IgD-negative memory B cell (primary cell): ENCODE measurements around the gene ING5. TPM values are rescaled to one million over a fixed set of nuclear protein-coding genes. Genes with fewer than 3 reads are reported as not detected.

ENCODE experiments used
- H3K27ac Mint-ChIP-seq, 3 donors: one replicate each; pipeline ENCODE4 v1.8.0; 2020 to 2022; ENCODE audit warnings: mild to moderate bottlenecking in 3 of 3, mixed read lengths in 3 of 3, moderate library complexity in 1 of 3
- H3K27me3 Mint-ChIP-seq: one replicate; pipeline ENCODE4 v1.8.0; 2021; ENCODE audit warnings: mixed read lengths
- H3K36me3 Mint-ChIP-seq: one replicate; pipeline ENCODE4 v1.8.0; 2020; ENCODE audit warnings: mild to moderate bottlenecking, mixed read lengths
- H3K4me1 Mint-ChIP-seq, 3 donors: one replicate each; pipeline ENCODE4 v1.8.0; 2020 to 2022; ENCODE audit warnings: mixed read lengths in 3 of 3, mild to moderate bottlenecking in 1 of 3
- H3K4me3 Mint-ChIP-seq, 4 donors: one replicate each; pipeline ENCODE4 v1.8.0; 2020 to 2022; ENCODE audit warnings: mild to moderate bottlenecking in 4 of 4, mixed read lengths in 4 of 4, moderate library complexity in 3 of 4
- H3K9me3 Mint-ChIP-seq, 3 donors: one replicate each; pipeline ENCODE4 v1.8.0; 2020 to 2021; ENCODE audit warnings: mixed read lengths in 3 of 3, mild to moderate bottlenecking in 1 of 3
- polyA plus RNA-seq: library from polyadenylated mRNA; unstranded; fragments of 300-500 nt; fragmentation: Illumina TruSeq; gene quantifications from one replicate; pipeline ENCODE4 v1.2.3, GENCODE V29; 2021

The ING5 gene
- polyA plus RNA-seq, 1 donor from 2014 or later: 34.0 TPM

GRCh38 chr2:241680044-241680443, 21.8 kb upstream of the ING5 start:
- Mint-ChIP-seq H3K36me3 (peaks cover 10% of the 10 kb centered on the region), H3K4me1 (no peaks in the 10 kb centered on the region), H3K27me3 (no peaks in the 10 kb centered on the region), H3K27ac (no peak overlapping the region), H3K9me3 (no peaks in the 10 kb centered on the region), H3K4me3 (no peak overlapping the region)

- Mint-ChIP-seq H3K4me1 (peaks cover under 1 to 5% (median 4%) of the 10 kb centered on the region in 3 donors), H3K27me3 (no peaks in the 10 kb centered on the region), H3K9me3 (no peaks in the 10 kb centered on the region), H3K4me3 (no peak overlapping the region), H3K27ac (peak overlapping the region in 1 of 3 donors; percentile 83), H3K36me3 (peaks cover 10% of the 10 kb centered on the region)
These were observed 20.8 kb upstream of the ING5 start for GRCh38 chr2:241680827-241681599.

- peak overlapping the region; percentile 54 to 94 (median 83) for H3K27ac Mint-ChIP-seq
- peak overlapping the region; percentile 82 to 94 (median 92) for H3K4me3 Mint-ChIP-seq
- H3K36me3 Mint-ChIP-seq: peaks cover 3% of the 10 kb centered on the region
- H3K27me3 Mint-ChIP-seq: no peaks in the 10 kb centered on the region
- H3K4me1 Mint-ChIP-seq: peaks cover 7 to 18% (median 7%) of the 10 kb centered on the region in 3 donors
- H3K9me3 Mint-ChIP-seq: no peaks in the 10 kb centered on the region
These were observed 15.6 kb upstream of the ING5 start for GRCh38 chr2:241686324-241686649.

GRCh38 chr2:241686650-241687425, 15.0 kb upstream of the ING5 start, which contains the start of gene DTYMK:
DTYMK (minus strand) TSS chr2:241686815; CDS start chr2:241686783, 32 bp downstream.
- Mint-ChIP-seq H3K4me1 (peaks cover 7 to 18% (median 7%) of the 10 kb centered on the region in 3 donors), H3K27ac (peak within 1 kb of the TSS; percentile 93 to 94 (median 93)), H3K27me3 (no peaks in the 10 kb centered on the region), H3K4me3 (peak within 1 kb of the TSS; percentile 82 to 95 (median 92)), H3K36me3 (peaks cover 3% of the 10 kb centered on the region), H3K9me3 (no peaks in the 10 kb centered on the region)

GRCh38 chr2:241689306-241689705, 12.5 kb upstream of the ING5 start:
- H3K27ac Mint-ChIP-seq: peak overlapping the region in 2 of 3 donors; percentile 56 to 59
- H3K9me3 Mint-ChIP-seq: no peaks in the 10 kb centered on the region
- H3K27me3 Mint-ChIP-seq: no peaks in the 10 kb centered on the region
- H3K36me3 Mint-ChIP-seq: peaks cover 2% of the 10 kb centered on the region
- peaks cover 7 to 18% (median 7%) of the 10 kb centered on the region in 3 donors for H3K4me1 Mint-ChIP-seq
- peak overlapping the region in 3 of 4 donors; percentile 3 to 72 (median 57) for H3K4me3 Mint-ChIP-seq

GRCh38 chr2:241690202-241690717, 11.6 kb upstream of the ING5 start:
- H3K4me3 Mint-ChIP-seq: no peak overlapping the region
- H3K27ac Mint-ChIP-seq: no peak overlapping the region
- peaks cover 7 to 18% (median 7%) of the 10 kb centered on the region in 3 donors for H3K4me1 Mint-ChIP-seq
- H3K9me3 Mint-ChIP-seq: no peaks in the 10 kb centered on the region
- H3K27me3 Mint-ChIP-seq: no peaks in the 10 kb centered on the region
- H3K36me3 Mint-ChIP-seq: no peaks in the 10 kb centered on the region

GRCh38 chr2:241692448-241692847, 9.4 kb upstream of the ING5 start:
- H3K36me3 Mint-ChIP-seq: no peaks in the 10 kb centered on the region

GRCh38 chr2:241695651-241696050, 6.2 kb upstream of the ING5 start:
- Mint-ChIP-seq H3K36me3 (no peaks in the 10 kb centered on the region), H3K27me3 (no peaks in the 10 kb centered on the region), H3K27ac (peak overlapping the region in 1 of 3 donors; percentile 54), H3K4me1 (peaks cover 0 to 5% (median 0%) of the 10 kb centered on the region in 3 donors), H3K4me3 (peak overlapping the region in 1 of 4 donors; percentile 48), H3K9me3 (no peaks in the 10 kb centered on the region)

More at GRCh38 chr2:241692448-241692847, 9.4 kb upstream of the ING5 start:
- H3K27me3 Mint-ChIP-seq: no peaks in the 10 kb centered on the region
- H3K4me1 Mint-ChIP-seq: peaks cover 0 to 12% (median 6%) of the 10 kb centered on the region in 3 donors
- peak overlapping the region in 1 of 3 donors; percentile 31 for H3K27ac Mint-ChIP-seq
- H3K9me3 Mint-ChIP-seq: no peaks in the 10 kb centered on the region
- H3K4me3 Mint-ChIP-seq: no peak overlapping the region

GRCh38 chr2:241701149-241701398, 765 bp upstream of the ING5 start:
- Mint-ChIP-seq H3K36me3 (peaks cover 6% of the 10 kb centered on the region), H3K27ac (peak overlapping the region; percentile 73 to 97 (median 94)), H3K27me3 (no peaks in the 10 kb centered on the region), H3K4me1 (peaks cover 5 to 17% (median 8%) of the 10 kb centered on the region in 3 donors), H3K4me3 (peak overlapping the region; percentile 86 to 97 (median 92)), H3K9me3 (no peaks in the 10 kb centered on the region)

- Mint-ChIP-seq H3K36me3 (peaks cover 9% of the 10 kb centered on the region), H3K27ac (peak overlapping the region; percentile 88 to 97 (median 93)), H3K27me3 (no peaks in the 10 kb centered on the region), H3K4me1 (peaks cover 5 to 17% (median 8%) of the 10 kb centered on the region in 3 donors), H3K9me3 (no peaks in the 10 kb centered on the region), H3K4me3 (peak overlapping the region; percentile 79 to 90 (median 86))
These were observed 554 bp downstream of the ING5 start for GRCh38 chr2:241702155-241703031.

- Mint-ChIP-seq H3K27me3 (no peaks in the 10 kb centered on the region), H3K36me3 (peaks cover 9% of the 10 kb centered on the region), H3K4me1 (peaks cover 5 to 17% (median 8%) of the 10 kb centered on the region in 3 donors), H3K4me3 (peak overlapping the region; percentile 79 to 90 (median 86)), H3K27ac (peak overlapping the region; percentile 88 to 97 (median 93)), H3K9me3 (no peaks in the 10 kb centered on the region)
These were observed 1.3 kb downstream of the ING5 start for GRCh38 chr2:241703032-241703604.

- Mint-ChIP-seq H3K27ac (peak overlapping the region in 1 of 3 donors; percentile 79), H3K9me3 (no peaks in the 10 kb centered on the region), H3K4me3 (peak overlapping the region in 1 of 4 donors; percentile 31), H3K4me1 (peaks cover 0 to 13% (median 6%) of the 10 kb centered on the region in 3 donors), H3K27me3 (no peaks in the 10 kb centered on the region), H3K36me3 (peaks cover 9% of the 10 kb centered on the region)
These were observed 4.7 kb downstream of the ING5 start for GRCh38 chr2:241706537-241706936.

GRCh38 chr2:241708879-241709278, 7.0 kb downstream of the ING5 start:
- H3K4me1 Mint-ChIP-seq: peaks cover 0 to 5% (median 0%) of the 10 kb centered on the region in 3 donors
- peak overlapping the region in 1 of 3 donors; percentile 40 for H3K27ac Mint-ChIP-seq
- H3K9me3 Mint-ChIP-seq: no peaks in the 10 kb centered on the region
- no peaks in the 10 kb centered on the region for H3K27me3 Mint-ChIP-seq
- peak overlapping the region in 1 of 4 donors; percentile 64 for H3K4me3 Mint-ChIP-seq
- H3K36me3 Mint-ChIP-seq: peaks cover 11% of the 10 kb centered on the region

- peaks cover 9% of the 10 kb centered on the region for H3K36me3 Mint-ChIP-seq
- H3K4me1 Mint-ChIP-seq: peaks cover 0 to 3% (median 0%) of the 10 kb centered on the region in 3 donors
- no peaks in the 10 kb centered on the region for H3K27me3 Mint-ChIP-seq
- no peak overlapping the region for H3K4me3 Mint-ChIP-seq
- no peaks in the 10 kb centered on the region for H3K9me3 Mint-ChIP-seq
- H3K27ac Mint-ChIP-seq: no peak overlapping the region
These were observed 17.3 kb downstream of the ING5 start for GRCh38 chr2:241719093-241719492.
